Effector memory CD8-positive, alpha-beta T cell (primary cell): ENCODE measurements around the gene TUBGCP5.

Experiments
- ATAC-seq: fragments of 150-1000 bp; cut with Tn5 transposase; replicated peaks from 2 replicates; pipeline ENCODE4 v1.10.0; 2021; ENCODE audit warnings: mild to moderate bottlenecking, moderate library complexity
- DNase-seq, 3 experiments: peaks; one replicate each; pipeline ENCODE4 v3.0.0; 2021
- H3K27ac Mint-ChIP-seq, 2 donors: one replicate each; pipeline ENCODE4 v1.8.0; 2022; ENCODE audit warnings: mild to moderate bottlenecking in 2 of 2, mixed read lengths in 2 of 2, moderate library complexity in 2 of 2
- H3K27me3 Mint-ChIP-seq, 2 donors: one replicate each; pipeline ENCODE4 v1.8.0; 2022; ENCODE audit warnings: mixed read lengths in 2 of 2
- H3K36me3 Mint-ChIP-seq: one replicate; pipeline ENCODE4 v1.8.0; 2022; ENCODE audit warnings: mild to moderate bottlenecking, moderate library complexity, mixed read lengths; ENCODE audit not compliant: insufficient read depth
- H3K4me1 Mint-ChIP-seq, 2 donors: one replicate each; pipeline ENCODE4 v1.8.0; 2022; ENCODE audit warnings: low read depth in 2 of 2, mixed read lengths in 2 of 2
- H3K4me3 Mint-ChIP-seq, 2 donors: one replicate each; pipeline ENCODE4 v1.8.0; 2022; ENCODE audit warnings: mild to moderate bottlenecking in 2 of 2, mixed read lengths in 2 of 2, moderate library complexity in 2 of 2
- H3K9me3 Mint-ChIP-seq, 2 donors: one replicate each; pipeline ENCODE4 v1.8.0; 2022; ENCODE audit warnings: mixed read lengths in 2 of 2

The TUBGCP5 gene

DNA sequence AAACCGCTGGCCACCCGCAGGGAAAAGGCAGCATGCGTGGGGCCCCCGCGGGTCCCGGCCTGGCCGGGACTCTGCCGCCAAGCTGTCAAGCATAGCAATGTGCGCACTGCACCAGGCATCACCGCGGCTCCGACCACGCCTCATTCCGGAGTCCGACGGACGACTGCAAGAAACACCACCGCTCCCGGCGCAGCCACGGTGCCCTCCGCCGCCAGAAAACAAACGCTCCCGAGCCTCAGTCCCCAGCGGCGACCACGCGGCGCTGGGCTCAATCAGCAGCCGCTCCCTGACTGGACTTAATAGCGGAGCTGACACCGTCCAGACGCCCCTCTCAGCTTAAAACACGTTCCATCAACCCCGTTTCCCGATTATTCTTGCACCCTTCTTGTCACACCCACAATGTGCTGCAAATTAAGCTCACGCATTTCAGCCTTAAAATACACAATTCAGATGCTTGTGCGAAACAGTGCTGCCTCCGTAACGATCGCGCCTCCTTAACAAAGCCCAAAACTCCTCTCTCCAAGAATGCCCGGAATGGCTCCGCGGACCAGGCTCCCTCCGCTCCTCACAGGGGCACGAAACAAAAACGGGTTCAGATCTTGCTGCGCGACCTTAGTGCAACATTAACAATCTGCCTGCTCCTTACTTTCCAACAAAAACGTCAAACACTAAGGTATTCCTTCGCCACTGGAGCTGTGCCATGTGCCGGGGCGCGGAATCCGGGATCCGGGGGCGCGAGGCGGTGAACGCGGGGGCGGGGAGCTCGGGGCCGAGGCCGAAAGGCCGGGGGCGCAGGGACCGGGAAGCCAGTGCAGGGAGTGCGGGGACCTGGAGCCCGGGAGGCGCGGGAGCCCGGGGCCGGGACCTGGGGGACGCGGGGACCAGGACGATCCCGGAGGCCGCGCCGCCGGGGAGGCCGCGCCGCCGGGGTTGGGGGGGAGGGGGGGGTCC is 59.9 kb downstream of the TUBGCP5 start:
- peaks cover 18 to 21% of the 10 kb centered on the region in 2 donors for H3K27me3 Mint-ChIP-seq
- DNase-seq (peak in 1 of 3 experiments; percentile 7), ATAC-seq (peak; percentile 51)
- H3K36me3 Mint-ChIP-seq = peaks cover 3% of the 10 kb centered on the region
- peak overlapping the region; percentile 84 to 90 for H3K4me3 Mint-ChIP-seq
- peak overlapping the region in 1 of 2 donors; percentile 68 for H3K27ac Mint-ChIP-seq
- peaks cover 12 to 14% of the 10 kb centered on the region in 2 donors for H3K4me1 Mint-ChIP-seq
- no peaks in the 10 kb centered on the region for H3K9me3 Mint-ChIP-seq

DNA sequence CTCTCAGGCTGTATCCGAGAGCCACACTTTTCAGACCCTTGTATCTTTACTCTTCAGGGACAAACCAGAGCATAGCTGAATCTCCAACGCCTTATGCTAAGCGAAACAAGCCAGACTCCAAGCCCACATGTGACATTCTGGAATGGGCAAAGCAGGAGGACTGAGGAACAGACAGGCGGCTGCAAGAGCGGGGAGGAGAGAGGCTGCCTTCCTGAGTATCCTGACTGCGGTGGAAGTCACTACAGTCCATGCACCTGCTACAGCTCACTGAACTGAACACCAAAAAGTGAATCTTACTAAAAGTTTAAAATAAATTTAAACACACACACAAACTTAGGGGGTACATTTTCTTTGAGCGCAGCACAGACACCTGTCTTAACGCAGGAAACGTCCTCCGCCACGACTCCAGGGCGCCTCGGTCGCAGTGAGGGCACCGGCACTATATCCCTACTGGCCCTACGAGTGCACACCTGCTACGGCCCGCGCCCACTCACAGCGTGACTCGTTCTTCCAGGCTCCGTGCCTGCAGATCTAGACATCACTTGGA is 60.6 kb downstream of the TUBGCP5 start:
- peaks cover 18 to 21% of the 10 kb centered on the region in 2 donors for H3K27me3 Mint-ChIP-seq
- H3K27ac Mint-ChIP-seq = peak overlapping the region in 1 of 2 donors; percentile 68
- H3K9me3 Mint-ChIP-seq = no peaks in the 10 kb centered on the region
- ATAC-seq (peak; percentile 38), DNase-seq (no peak)
- peak overlapping the region; percentile 84 to 90 for H3K4me3 Mint-ChIP-seq
- peaks cover 3% of the 10 kb centered on the region for H3K36me3 Mint-ChIP-seq
- H3K4me1 Mint-ChIP-seq = peaks cover 12 to 14% of the 10 kb centered on the region in 2 donors

DNA sequence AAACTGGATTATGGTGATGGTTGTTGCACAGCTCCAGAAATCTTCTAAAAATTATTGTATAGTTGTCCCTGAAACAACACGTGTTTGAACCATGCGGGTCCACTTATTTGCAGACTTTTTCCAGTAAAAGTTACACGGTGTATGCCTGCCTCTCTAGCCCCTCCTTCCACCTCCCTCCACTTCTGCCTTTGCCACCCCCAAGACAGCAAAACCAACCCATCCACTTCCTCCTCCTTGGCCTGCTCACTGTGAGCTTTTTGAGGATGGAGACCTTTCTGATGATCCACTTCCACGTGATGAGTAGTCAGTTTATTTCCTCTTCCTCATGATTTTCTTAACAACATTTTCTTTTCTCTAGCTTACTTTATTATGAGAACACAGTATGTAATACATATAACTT is 64.6 kb downstream of the TUBGCP5 start:
- Mint-ChIP-seq H3K27ac (no peak overlapping the region), H3K9me3 (no peaks in the 10 kb centered on the region), H3K4me3 (no peak overlapping the region), H3K4me1 (peaks cover 14 to 15% of the 10 kb centered on the region in 2 donors), H3K27me3 (peaks cover 16 to 20% of the 10 kb centered on the region in 2 donors), H3K36me3 (peaks cover 3% of the 10 kb centered on the region)
- DNase-seq (no peak), ATAC-seq (no peak)

DNA sequence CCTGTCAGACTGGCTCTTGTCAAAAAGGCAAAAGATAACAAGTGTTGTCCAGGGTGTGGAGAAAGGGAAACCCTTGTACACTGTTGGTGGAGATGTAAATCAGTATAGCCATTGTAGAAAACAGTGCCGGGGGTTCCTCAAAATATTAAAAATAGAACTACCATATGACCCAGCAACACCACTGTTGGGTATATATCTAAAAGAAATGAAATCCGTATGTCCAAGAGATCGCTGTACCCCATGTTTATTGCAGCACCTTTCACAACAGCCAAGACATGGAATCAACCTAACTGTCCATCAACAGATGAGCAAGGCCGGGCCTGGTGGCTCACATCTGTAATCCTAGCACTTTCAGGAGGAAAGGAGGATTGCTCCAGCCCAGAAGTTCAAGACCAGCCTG is 65.4 kb downstream of the TUBGCP5 start:
- H3K27ac Mint-ChIP-seq = no peak overlapping the region
- no peak for ATAC-seq
- peaks cover 8 to 12% of the 10 kb centered on the region in 2 donors for H3K27me3 Mint-ChIP-seq
- H3K36me3 Mint-ChIP-seq = peaks cover under 1% of the 10 kb centered on the region
- peaks cover 7 to 8% of the 10 kb centered on the region in 2 donors for H3K4me1 Mint-ChIP-seq
- H3K4me3 Mint-ChIP-seq = no peak overlapping the region
- peaks cover 0 to 2% of the 10 kb centered on the region in 2 donors for H3K9me3 Mint-ChIP-seq
- DNase-seq = no peak

DNA sequence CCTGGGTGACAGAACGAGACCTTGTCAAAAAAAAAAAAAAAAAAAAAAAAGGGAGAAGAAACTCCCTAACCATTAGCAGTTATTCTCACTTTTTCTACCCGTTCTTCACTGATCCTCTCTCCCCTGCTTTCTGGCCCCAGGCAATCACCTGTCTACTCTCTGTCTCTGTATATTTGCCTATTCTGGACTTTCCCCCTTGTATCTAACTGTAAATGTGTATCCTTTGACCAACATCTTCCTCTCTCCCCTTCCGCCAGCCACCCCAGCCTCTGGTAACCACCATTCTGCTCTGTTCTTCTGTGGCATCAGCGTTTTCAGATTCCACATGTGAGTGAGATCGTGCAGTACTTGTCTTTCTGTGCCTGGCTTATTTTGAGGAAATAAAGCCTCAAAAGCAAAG is 66.1 kb downstream of the TUBGCP5 start:
- Mint-ChIP-seq H3K27me3 (peaks cover under 1 to 10% of the 10 kb centered on the region in 2 donors), H3K9me3 (peaks cover 0 to 2% of the 10 kb centered on the region in 2 donors), H3K4me3 (no peak overlapping the region), H3K4me1 (peaks cover 0 to 4% of the 10 kb centered on the region in 2 donors), H3K27ac (no peak overlapping the region), H3K36me3 (no peaks in the 10 kb centered on the region)
- no peak for ATAC-seq
- DNase-seq = no peak

DNA sequence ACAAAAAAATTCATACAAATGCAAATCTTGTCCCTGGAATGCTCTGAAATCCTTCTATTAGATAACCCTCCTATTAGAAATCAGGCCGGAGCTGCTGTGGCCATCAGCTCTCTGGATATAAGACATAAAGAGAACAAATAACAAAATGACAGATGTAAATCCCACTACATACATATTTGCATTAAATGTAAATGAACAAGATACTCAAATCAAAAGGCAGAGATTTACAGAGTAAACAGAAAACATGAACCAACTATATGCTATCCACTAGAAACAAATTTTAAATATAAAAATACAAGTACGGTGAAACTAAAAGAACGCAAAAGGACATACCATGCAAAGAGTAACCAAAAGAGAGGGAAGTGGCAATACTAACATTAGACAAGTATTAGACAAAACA is 69.9 kb downstream of the TUBGCP5 start:
- H3K4me3 Mint-ChIP-seq = no peak overlapping the region
- H3K27ac Mint-ChIP-seq = no peak overlapping the region
- peaks cover 0 to 5% of the 10 kb centered on the region in 2 donors for H3K27me3 Mint-ChIP-seq
- peaks cover 0 to 4% of the 10 kb centered on the region in 2 donors for H3K4me1 Mint-ChIP-seq
- no peaks in the 10 kb centered on the region for H3K36me3 Mint-ChIP-seq
- no peak for DNase-seq
- ATAC-seq = no peak
- peaks cover 0 to 2% of the 10 kb centered on the region in 2 donors for H3K9me3 Mint-ChIP-seq

DNA sequence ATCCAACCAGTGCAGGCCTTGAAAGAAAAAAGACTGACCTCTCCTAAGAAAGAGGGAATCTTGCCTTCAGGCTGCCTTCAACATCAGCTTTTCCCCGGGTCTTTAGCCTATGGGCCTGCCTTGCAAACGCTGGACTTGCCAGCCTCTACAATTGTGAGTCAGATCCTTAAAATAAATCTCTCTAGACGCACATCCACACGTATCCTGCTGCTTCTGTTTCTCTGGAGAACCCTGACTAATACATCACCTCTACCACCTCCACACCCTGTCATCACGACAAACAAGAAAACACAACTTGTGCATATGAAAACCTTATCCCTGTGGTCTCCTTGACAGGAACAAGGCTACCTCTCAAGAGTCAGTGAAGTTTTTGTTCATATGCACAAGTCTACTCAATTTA is 71.0 kb downstream of the TUBGCP5 start:
- H3K27ac Mint-ChIP-seq = no peak overlapping the region
- no peak for ATAC-seq
- peaks cover 0 to 2% of the 10 kb centered on the region in 2 donors for H3K9me3 Mint-ChIP-seq
- peaks cover 0 to 3% of the 10 kb centered on the region in 2 donors for H3K4me1 Mint-ChIP-seq
- no peaks in the 10 kb centered on the region for H3K36me3 Mint-ChIP-seq
- no peak for DNase-seq
- H3K27me3 Mint-ChIP-seq = peaks cover 0 to 5% of the 10 kb centered on the region in 2 donors
- H3K4me3 Mint-ChIP-seq = no peak overlapping the region

DNA sequence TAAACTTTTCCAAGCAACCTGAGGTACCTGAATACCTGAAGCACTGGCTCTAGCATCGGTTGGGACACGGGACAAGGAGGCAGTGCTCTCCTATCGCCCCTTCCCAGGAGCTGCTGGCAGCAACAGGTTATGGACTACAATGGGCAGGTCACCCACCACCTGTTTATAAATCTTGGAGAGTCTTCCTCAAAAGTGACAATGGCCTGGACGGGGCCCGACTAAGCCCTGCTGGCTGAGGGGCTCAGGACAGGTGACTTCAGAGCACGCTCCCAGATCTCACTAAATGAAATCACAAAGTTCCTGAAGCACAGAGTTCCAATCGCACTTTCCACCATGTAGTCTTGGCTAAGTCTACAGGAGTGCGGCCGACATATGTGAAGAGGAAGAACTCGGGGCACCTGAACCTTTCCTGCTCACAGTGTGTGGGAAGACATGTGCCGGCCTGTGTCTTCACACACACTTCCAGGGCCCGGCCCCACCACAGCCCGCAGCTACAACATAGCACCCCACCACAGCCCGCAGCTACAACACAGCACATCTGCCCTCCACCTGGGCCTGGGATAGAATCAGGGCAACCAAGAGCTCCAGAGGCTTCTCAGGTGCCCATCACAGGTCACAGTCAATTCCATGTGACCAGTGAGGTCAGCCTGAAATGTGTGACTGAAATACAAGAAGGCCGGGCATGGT is 72.1 kb downstream of the TUBGCP5 start:
- H3K4me1 Mint-ChIP-seq = peaks cover 0 to 1% of the 10 kb centered on the region in 2 donors
- H3K27me3 Mint-ChIP-seq = peaks cover 0 to 5% of the 10 kb centered on the region in 2 donors
- no peak overlapping the region for H3K4me3 Mint-ChIP-seq
- H3K36me3 Mint-ChIP-seq = no peaks in the 10 kb centered on the region
- DNase-seq = no peak
- no peak overlapping the region for H3K27ac Mint-ChIP-seq
- ATAC-seq = no peak
- H3K9me3 Mint-ChIP-seq = peaks cover 0 to 2% of the 10 kb centered on the region in 2 donors

DNA sequence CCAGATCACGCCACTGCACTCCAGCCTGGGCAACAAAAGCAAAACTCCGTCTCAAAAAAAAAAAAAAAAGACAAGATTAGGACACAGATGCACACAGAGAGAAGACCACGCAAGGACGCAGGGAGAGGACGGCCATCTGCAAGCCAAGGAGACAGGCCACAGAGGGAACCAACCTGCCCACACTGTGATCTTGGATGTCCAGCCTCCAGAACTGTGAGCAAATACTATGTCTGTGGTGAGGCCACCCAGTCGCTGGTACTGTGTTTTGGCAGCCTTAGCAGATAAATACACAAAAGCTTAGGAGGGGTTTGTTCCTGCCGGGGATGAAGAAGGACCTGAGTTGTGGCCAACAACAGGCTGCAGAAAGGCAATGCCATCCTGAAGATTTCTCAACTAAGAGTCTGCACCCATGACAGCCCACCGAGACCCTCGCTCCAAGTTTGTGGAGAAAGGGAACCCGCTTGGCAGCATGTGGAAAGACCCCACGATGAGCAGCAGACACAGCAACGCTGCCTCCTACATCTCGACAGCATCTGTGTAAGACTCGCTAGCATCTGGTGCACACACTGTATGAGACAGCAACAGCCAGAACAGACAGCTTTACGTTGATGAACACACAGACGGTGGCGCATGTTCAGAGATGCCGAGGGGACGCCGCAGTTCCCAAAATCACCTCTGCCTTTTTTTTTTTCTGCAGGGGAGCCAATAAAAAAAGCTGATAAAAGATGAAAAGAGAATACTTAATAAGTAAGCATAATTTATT is 72.9 kb downstream of the TUBGCP5 start:
- Mint-ChIP-seq H3K9me3 (peaks cover 0 to 2% of the 10 kb centered on the region in 2 donors), H3K4me3 (no peak overlapping the region), H3K27me3 (peaks cover 0 to 5% of the 10 kb centered on the region in 2 donors), H3K27ac (no peak overlapping the region), H3K4me1 (peaks cover 0 to 1% of the 10 kb centered on the region in 2 donors), H3K36me3 (no peaks in the 10 kb centered on the region)
- DNase-seq (no peak), ATAC-seq (no peak)

DNA sequence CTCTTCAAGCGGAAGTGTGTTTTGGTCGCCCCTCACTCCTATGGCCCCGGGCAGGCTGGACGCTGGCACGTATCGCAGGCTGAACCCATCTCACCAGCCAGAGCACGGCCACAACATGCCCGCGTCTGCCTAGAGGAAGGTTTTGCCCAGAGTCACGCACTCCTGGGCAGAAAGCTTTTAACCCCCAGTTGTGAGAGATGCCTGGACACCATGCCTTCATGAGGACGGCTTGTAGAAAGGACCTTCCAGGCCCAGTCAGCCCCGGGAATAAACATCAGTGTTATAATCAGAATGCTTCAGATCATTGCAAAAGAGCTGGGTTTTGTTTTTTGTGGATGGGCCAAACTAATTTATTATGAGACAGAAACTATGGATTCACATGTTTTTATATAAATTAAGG is 75.7 kb downstream of the TUBGCP5 start:
- H3K27me3 Mint-ChIP-seq = peaks cover 0 to 5% of the 10 kb centered on the region in 2 donors
- no peak overlapping the region for H3K4me3 Mint-ChIP-seq
- H3K9me3 Mint-ChIP-seq = no peaks in the 10 kb centered on the region
- no peak overlapping the region for H3K27ac Mint-ChIP-seq
- ATAC-seq (no peak), DNase-seq (no peak)
- H3K4me1 Mint-ChIP-seq = peaks cover 0 to 5% of the 10 kb centered on the region in 2 donors
- H3K36me3 Mint-ChIP-seq = no peaks in the 10 kb centered on the region

DNA sequence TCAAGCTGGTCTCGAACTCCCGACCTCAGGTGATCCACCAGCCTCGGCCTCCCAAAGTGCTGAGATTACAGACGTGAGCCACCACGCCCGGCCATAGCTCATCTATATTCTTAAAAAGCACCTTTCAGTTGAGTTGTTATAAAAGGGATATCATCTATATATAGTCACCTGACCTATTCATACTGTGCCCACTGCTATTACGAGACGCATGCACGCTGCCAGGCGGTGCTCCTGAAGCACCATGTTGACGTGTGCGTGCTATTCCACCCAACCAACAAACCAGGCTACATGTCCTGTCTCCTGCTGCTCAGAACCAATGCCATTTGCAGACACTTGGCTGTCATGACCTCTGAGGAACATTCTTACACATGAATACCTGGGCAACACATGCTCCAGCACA is 76.8 kb downstream of the TUBGCP5 start:
- Mint-ChIP-seq H3K27me3 (no peaks in the 10 kb centered on the region), H3K4me1 (peaks cover 0 to 7% of the 10 kb centered on the region in 2 donors), H3K36me3 (no peaks in the 10 kb centered on the region), H3K9me3 (no peaks in the 10 kb centered on the region), H3K27ac (no peak overlapping the region), H3K4me3 (no peak overlapping the region)
- DNase-seq (no peak), ATAC-seq (no peak)

DNA sequence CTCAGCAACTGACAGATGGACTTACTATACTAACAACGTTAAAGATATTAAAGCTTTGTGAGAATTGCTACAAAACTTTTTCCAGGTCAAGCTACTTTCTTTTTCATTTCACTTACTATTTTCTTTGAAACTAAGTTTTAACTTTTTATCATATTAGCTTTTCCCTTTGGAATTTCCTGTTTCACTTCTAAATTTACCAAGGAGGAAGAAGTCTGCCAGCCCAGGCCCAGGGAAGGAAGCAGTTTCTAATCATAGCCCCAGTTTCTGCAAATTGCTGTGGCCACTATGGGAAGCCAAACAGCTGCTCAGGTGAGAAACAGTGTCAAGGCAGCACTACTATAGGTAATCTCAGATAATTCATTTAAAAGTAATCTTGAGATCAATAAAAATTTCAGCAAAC is 77.6 kb downstream of the TUBGCP5 start:
- DNase-seq (no peak), ATAC-seq (no peak)
- Mint-ChIP-seq H3K4me3 (no peak overlapping the region), H3K27me3 (no peaks in the 10 kb centered on the region), H3K9me3 (no peaks in the 10 kb centered on the region), H3K36me3 (no peaks in the 10 kb centered on the region), H3K4me1 (peaks cover 0 to 7% of the 10 kb centered on the region in 2 donors), H3K27ac (no peak overlapping the region)

DNA sequence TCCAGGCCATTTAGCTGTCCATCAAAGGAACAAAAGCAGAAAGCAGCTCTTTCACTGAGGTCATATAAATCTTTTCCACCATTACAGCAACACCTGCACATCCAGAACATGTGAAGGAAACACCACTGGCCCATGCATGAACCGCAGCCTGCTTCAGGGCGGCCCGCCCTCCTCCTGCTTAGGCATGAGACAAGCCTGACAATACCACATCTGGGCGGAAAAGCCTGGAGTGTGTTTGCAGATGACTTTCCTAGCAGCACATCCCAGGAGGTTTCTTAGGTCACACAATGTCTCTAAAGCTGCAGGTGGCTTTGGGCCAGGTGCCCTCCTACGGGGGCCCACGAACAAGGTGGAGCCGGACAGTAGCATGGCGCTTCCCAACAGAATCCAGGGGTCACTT is 78.8 kb downstream of the TUBGCP5 start:
- Mint-ChIP-seq H3K9me3 (no peaks in the 10 kb centered on the region), H3K4me3 (no peak overlapping the region), H3K27ac (no peak overlapping the region), H3K4me1 (peaks cover 0 to 7% of the 10 kb centered on the region in 2 donors), H3K36me3 (no peaks in the 10 kb centered on the region), H3K27me3 (peaks cover 0 to 9% of the 10 kb centered on the region in 2 donors)
- no peak for DNase-seq
- ATAC-seq = no peak
